ENCODE measurements around the gene SND1. TPM values are rescaled to one million over a fixed set of nuclear protein-coding genes. Genes with fewer than 3 reads are reported as not detected.

The SND1 gene
- total and polyA plus RNA-seq, 2 of the 4 experiments (the other 2 are of a cell fraction), result 154 to 294 TPM

- Histone ChIP-seq H4K20me1 (ENCODE audit: insufficient read depth, low read length) (no peaks in the 10 kb centered on the region), H2AK5ac (ENCODE audit: low read depth, low read length) (no peak overlapping the region), H3K27me3 (ENCODE audit: control insufficient read depth, insufficient read depth, low read length) (peaks cover 71% of the 10 kb centered on the region), H2AK9ac (replicated peaks; ENCODE audit: low read depth, low read length, poor library complexity) (peak overlapping the region; percentile 57), H4K5ac (ENCODE audit: low read depth, low read length) (no peak overlapping the region), H3K9me3 (ENCODE audit: control insufficient read depth, insufficient read depth, low read length) (no peaks in the 10 kb centered on the region; the same call in 1 of the 2 replicates), H3K4me1 (ENCODE audit: control insufficient read depth, insufficient read depth, low read length) (0 out of 2 replicates have a peak, but pooled peaks cover 2% of the 10 kb centered on the region), H2BK120ac (ENCODE audit: low read depth, low read length) (no peak overlapping the region), H3K36me3 (ENCODE audit: control insufficient read depth, insufficient read depth, low read length) (no peaks in the 10 kb centered on the region), H3K9ac (ENCODE audit: low read depth, low read length) (no peak overlapping the region), H4K8ac (ENCODE audit: low read depth in 2 of 2, low read length in 2 of 2) (no peak overlapping the region), H2BK20ac (ENCODE audit: low read depth, low read length) (no peak overlapping the region), H2AFZ (replicated peaks; ENCODE audit: low read length, poor library complexity) (peak overlapping the region; percentile 41), H3K4ac (ENCODE audit: low read depth, low read length) (no peak overlapping the region), H3K23ac (ENCODE audit: low read depth, low read length) (no peak overlapping the region), H2BK15ac (ENCODE audit: low read depth, low read length) (no peak overlapping the region), H2BK5ac (ENCODE audit: low read depth, low read length, poor library complexity, severe bottlenecking) (no peak overlapping the region), H3K79me1 (ENCODE audit: low read depth in 1 of 2, low read length in 2 of 2) (no peaks in the 10 kb centered on the region), H3K4me3 (ENCODE audit: insufficient read depth, low read depth, low read length) (no peak overlapping the region), H3K4me2 (ENCODE audit: low read depth, low read length) (no peak overlapping the region), H3K18ac (ENCODE audit: low read depth, low read length) (no peak overlapping the region), H3K56ac (ENCODE audit: extremely low read depth, insufficient read depth, low read length) (no peak overlapping the region), H3K9me1 (ENCODE audit: insufficient read depth, low read length) (no peaks in the 10 kb centered on the region), H3K27ac (ENCODE audit: insufficient read depth, low read length) (no peak overlapping the region), H4K91ac (ENCODE audit: insufficient read depth, low read depth, low read length) (no peak overlapping the region), H3K14ac (replicated peaks; ENCODE audit: low read depth, low read length) (no peak overlapping the region)
- in situ Hi-C loops (cut with MboI; ENCODE audit: low sequenced_read_pairs), result no loop called here
- CTCF ChIA-PET, result no interaction called here
- DNase-seq, result no peak
- no peak for TF ChIP-seq CEBPB (IDR thresholded peaks at IDR 0.05; ENCODE audit: low read depth, low read length)
- no peak for TF ChIP-seq POLR2A (IDR thresholded peaks at IDR 0.05; ENCODE audit: low read depth, low read length)
- TF ChIP-seq CHD1 (IDR thresholded peaks at IDR 0.05; ENCODE audit: low read depth, low read length), result no peak
- no peak for TF ChIP-seq MAFK (IDR thresholded peaks at IDR 0.05; ENCODE audit: low read depth, low read length)
- no peak for TF ChIP-seq RAD21 (IDR thresholded peaks at IDR 0.05; ENCODE audit: low read length)
- no peak for TF ChIP-seq NFE2L2 (IDR thresholded peaks at IDR 0.05; ENCODE audit: low read depth, low read length)
- no peak for TF ChIP-seq RFX5 (IDR thresholded peaks at IDR 0.05; ENCODE audit: low read depth, low read length)
- TF ChIP-seq ELK1 (IDR thresholded peaks at IDR 0.05; ENCODE audit: borderline replicate concordance, low read depth, low read length), result no peak
- POLR2A ChIA-PET (ENCODE audit: unreplicated experiment), result no interaction called here
- intact Hi-C loops (cut with micrococcal nuclease), result no loop called here
- dilution Hi-C loops (cut with HindIII; ENCODE audit: low sequenced_read_pairs, unreplicated experiment), result no loop called here
- no peak for ATAC-seq (ENCODE audit: low read depth)
- 0% methylated on average over 2 of the region's 27 CpGs; no CpG with 5 or more reads in 1 of the 2 experiments for WGBS, 2 experiments (ENCODE audit: extremely low coverage in 2 of 2, insufficient read length in 1 of 2)
- BruUV-seq (replicated peaks), result no TSS peak
These were observed 32.2 kb upstream of the SND1 start for GRCh38 chr7:127619681-127620405.
